Endometrial microvascular endothelial cells (primary cell): ENCODE results near the gene ZNF70. TPM values are rescaled to one million over a fixed set of nuclear protein-coding genes. Genes with fewer than 3 reads are reported as not detected.

ENCODE experiments used
- in situ Hi-C: cut with HindIII; loops from 2 replicates; pipeline ENCODE4 v1.10.0; 2017; ENCODE audit warnings: low sequenced_read_pairs, low pct_unique_long_range_greater_than_20kb; ENCODE audit errors: inconsistent ontology term
- total RNA-seq: library from RNA; depleted of rRNA; stranded (reverse); fragments of >200 nt; gene quantifications from one replicate; pipeline ENCODE4 v1.2.3, GENCODE V29; 2015; ENCODE audit errors: inconsistent ontology term

ZNF70 gene
- total RNA-seq, 1 donor from 2014 or later = 1.6 TPM

GRCh38 chr22:23764899-23765881 lies 14.3 kb upstream of the ZNF70 start:
- in situ Hi-C loops = no loop called here

- in situ Hi-C loops = no loop called here
These were observed 13.0 kb upstream of the ZNF70 start for GRCh38 chr22:23763954-23764353.

GRCh38 chr22:23763579-23763945 lies 12.7 kb upstream of the ZNF70 start:
- in situ Hi-C loops = no loop called here

GRCh38 chr22:23762842-23763578 lies 12.1 kb upstream of the ZNF70 start, which contains the start of gene C22orf15:
Gene C22orf15, plus strand, starts transcription at chr22:23762990. Its CDS starts 317 bp downstream, at chr22:23763307.
- in situ Hi-C loops = no loop called here

- in situ Hi-C loops = no loop called here
These were observed 9.1 kb upstream of the ZNF70 start for GRCh38 chr22:23760056-23760455.

- in situ Hi-C loops = no loop called here
These were observed 8.7 kb upstream of the ZNF70 start for GRCh38 chr22:23759566-23759965.

- in situ Hi-C loops = no loop called here
These were observed 6.0 kb upstream of the ZNF70 start for GRCh38 chr22:23756891-23757290.

- in situ Hi-C loops = no loop called here
These were observed 4.8 kb upstream of the ZNF70 start for GRCh38 chr22:23755711-23756110.

- in situ Hi-C loops = no loop called here
These were observed 4.2 kb upstream of the ZNF70 start for GRCh38 chr22:23754980-23755636.

- in situ Hi-C loops = no loop called here
These were observed 3.5 kb upstream of the ZNF70 start, which contains the start of gene VPREB3 for GRCh38 chr22:23754220-23754919. Gene VPREB3, minus strand, starts transcription at chr22:23754425. Its CDS starts 62 bp downstream, at chr22:23754363.

- in situ Hi-C loops = no loop called here
These were observed 2.5 kb upstream of the ZNF70 start for GRCh38 chr22:23753385-23753784.

GRCh38 chr22:23752750-23753149 lies 1.8 kb upstream of the ZNF70 start:
- in situ Hi-C loops = no loop called here

- in situ Hi-C loops = no loop called here
These were observed 1.3 kb upstream of the ZNF70 start for GRCh38 chr22:23752090-23752691.

GRCh38 chr22:23751441-23751996 lies 607 bp upstream of the ZNF70 start:
- in situ Hi-C loops = no loop called here

- in situ Hi-C loops = no loop called here
These were observed 572 bp downstream of the ZNF70 start for GRCh38 chr22:23750367-23750713.

- in situ Hi-C loops = no loop called here
These were observed 1.0 kb downstream of the ZNF70 start for GRCh38 chr22:23749841-23750301.

- in situ Hi-C loops = no loop called here
These were observed 5.1 kb downstream of the ZNF70 start for GRCh38 chr22:23745791-23746190.

- in situ Hi-C loops = no loop called here
These were observed 6.4 kb downstream of the ZNF70 start for GRCh38 chr22:23744485-23744884.
